ENCODE results near the gene ZBTB4. TPM values are rescaled to one million over a fixed set of nuclear protein-coding genes. Genes with fewer than 3 reads are reported as not detected.

Gene ZBTB4
- total RNA-seq, 1 donor from 2014 or later = 31.2 TPM

- no peaks in the 10 kb centered on the region for H3K4me1 Mint-ChIP-seq (ENCODE audit: low read depth, unreplicated experiment)
- Histone ChIP-seq H3K4me2 (ENCODE audit: low read length) (no peak within 1 kb of the TSS), H4K20me1 (ENCODE audit: insufficient read depth, low read length) (no peaks in the 10 kb centered on the region), H3K27me3 (ENCODE audit: insufficient read depth, low read length) (no peaks in the 10 kb centered on the region), H3K4me3 (ENCODE audit: insufficient read depth, low read depth, low read length) (no peak within 1 kb of the TSS), H3K9ac (ENCODE audit: low read length) (no peak within 1 kb of the TSS), H3K27ac (ENCODE audit: low read depth, low read length) (no peak within 1 kb of the TSS), H3K36me3 (ENCODE audit: insufficient read depth, low read length) (no peaks in the 10 kb centered on the region), H3K79me2 (ENCODE audit: insufficient read depth, low read length) (no peaks in the 10 kb centered on the region), H3K9me3 (ENCODE audit: insufficient read depth, low read depth, low read length) (no peaks in the 10 kb centered on the region), H2AFZ (ENCODE audit: low read depth, low read length) (no peak within 1 kb of the TSS), H3K4me1 (ENCODE audit: insufficient read depth, low read length) (no peaks in the 10 kb centered on the region)
- FAIRE-seq (no peak), DNase-seq (ENCODE audit: low read depth) (no peak)
- no peaks in the 10 kb centered on the region for H3K9me3 Mint-ChIP-seq (ENCODE audit: unreplicated experiment)
- peak within 1 kb of the TSS; percentile 58 for H3K27ac Mint-ChIP-seq (ENCODE audit: unreplicated experiment)
- TF ChIP-seq CTCF (IDR thresholded peaks at IDR 0.05; ENCODE audit: insufficient read depth, low read depth, low read length) (no peak), EZH2 (IDR thresholded peaks at IDR 0.05; ENCODE audit: insufficient read depth, low read length) (no peak)
- peak within 1 kb of the TSS; percentile 45 for H3K4me3 Mint-ChIP-seq (ENCODE audit: unreplicated experiment)
- peaks cover 3% of the 10 kb centered on the region for H3K27me3 Mint-ChIP-seq (ENCODE audit: low read depth, unreplicated experiment)
- H3K36me3 Mint-ChIP-seq (ENCODE audit: low read depth, unreplicated experiment) = peaks cover 3% of the 10 kb centered on the region
Measured at GRCh38 chr17:7425316-7425715, 54.1 kb downstream of the ZBTB4 start, which contains the start of gene SPEM2. TSS of gene SPEM2 (plus strand) at chr17:7425616. CDS start at chr17:7425689, 73 bp downstream.

- no peak overlapping the region for H3K9ac ChIP-seq (ENCODE audit: low read length)
- H2AFZ ChIP-seq (ENCODE audit: low read depth, low read length) = no peak overlapping the region
- no peaks in the 10 kb centered on the region for H3K4me1 ChIP-seq (ENCODE audit: insufficient read depth, low read length)
- Mint-ChIP-seq H3K9me3 (ENCODE audit: unreplicated experiment) (no peaks in the 10 kb centered on the region), H3K4me1 (ENCODE audit: low read depth, unreplicated experiment) (no peaks in the 10 kb centered on the region), H3K27me3 (ENCODE audit: low read depth, unreplicated experiment) (no peaks in the 10 kb centered on the region), H3K27ac (ENCODE audit: unreplicated experiment) (no peak overlapping the region), H3K36me3 (ENCODE audit: low read depth, unreplicated experiment) (peaks cover 8% of the 10 kb centered on the region), H3K4me3 (ENCODE audit: unreplicated experiment) (no peak overlapping the region)
- peaks cover 8% of the 10 kb centered on the region for H4K20me1 ChIP-seq (ENCODE audit: insufficient read depth, low read length)
- no peak overlapping the region for H3K27ac ChIP-seq (ENCODE audit: low read depth, low read length)
- FAIRE-seq (no peak), DNase-seq (ENCODE audit: low read depth) (no peak)
- H3K9me3 ChIP-seq (ENCODE audit: insufficient read depth, low read depth, low read length) = no peaks in the 10 kb centered on the region
- H3K36me3 ChIP-seq (ENCODE audit: insufficient read depth, low read length) = no peaks in the 10 kb centered on the region
- no peaks in the 10 kb centered on the region for H3K79me2 ChIP-seq (ENCODE audit: insufficient read depth, low read length)
- no peaks in the 10 kb centered on the region for H3K27me3 ChIP-seq (ENCODE audit: insufficient read depth, low read length)
- TF ChIP-seq EZH2 (IDR thresholded peaks at IDR 0.05; ENCODE audit: insufficient read depth, low read length) (no peak), CTCF (IDR thresholded peaks at IDR 0.05; ENCODE audit: insufficient read depth, low read depth, low read length) (no peak)
- no peak overlapping the region for H3K4me2 ChIP-seq (ENCODE audit: low read length)
- H3K4me3 ChIP-seq (ENCODE audit: insufficient read depth, low read depth, low read length) = no peak overlapping the region
Measured at GRCh38 chr17:7423679-7424078, 55.8 kb downstream of the ZBTB4 start.

- TF ChIP-seq EZH2 (IDR thresholded peaks at IDR 0.05; ENCODE audit: insufficient read depth, low read length) (no peak), CTCF (IDR thresholded peaks at IDR 0.05; ENCODE audit: insufficient read depth, low read depth, low read length) (no peak)
- H3K27me3 ChIP-seq (ENCODE audit: insufficient read depth, low read length) = no peaks in the 10 kb centered on the region
- H3K9me3 Mint-ChIP-seq (ENCODE audit: unreplicated experiment) = no peaks in the 10 kb centered on the region
- H3K27me3 Mint-ChIP-seq (ENCODE audit: low read depth, unreplicated experiment) = no peaks in the 10 kb centered on the region
- H3K9ac ChIP-seq (ENCODE audit: low read length) = no peak overlapping the region
- H3K79me2 ChIP-seq (ENCODE audit: insufficient read depth, low read length) = no peaks in the 10 kb centered on the region
- peaks cover 17% of the 10 kb centered on the region for H4K20me1 ChIP-seq (ENCODE audit: insufficient read depth, low read length)
- no peak overlapping the region for H3K27ac Mint-ChIP-seq (ENCODE audit: unreplicated experiment)
- H3K4me1 ChIP-seq (ENCODE audit: insufficient read depth, low read length) = no peaks in the 10 kb centered on the region
- H2AFZ ChIP-seq (ENCODE audit: low read depth, low read length) = no peak overlapping the region
- H3K4me1 Mint-ChIP-seq (ENCODE audit: low read depth, unreplicated experiment) = no peaks in the 10 kb centered on the region
- H3K27ac ChIP-seq (ENCODE audit: low read depth, low read length) = no peak overlapping the region
- no peak overlapping the region for H3K4me3 Mint-ChIP-seq (ENCODE audit: unreplicated experiment)
- no peak overlapping the region for H3K4me3 ChIP-seq (ENCODE audit: insufficient read depth, low read depth, low read length)
- H3K9me3 ChIP-seq (ENCODE audit: insufficient read depth, low read depth, low read length) = no peaks in the 10 kb centered on the region
- peaks cover 13% of the 10 kb centered on the region for H3K36me3 Mint-ChIP-seq (ENCODE audit: low read depth, unreplicated experiment)
- no peaks in the 10 kb centered on the region for H3K36me3 ChIP-seq (ENCODE audit: insufficient read depth, low read length)
- no peak for DNase-seq (ENCODE audit: low read depth)
- FAIRE-seq = no peak
- H3K4me2 ChIP-seq (ENCODE audit: low read length) = no peak overlapping the region
Measured at GRCh38 chr17:7421186-7421585, 58.2 kb downstream of the ZBTB4 start.
